Measurements from ENCODE around the gene ABHD2.
"Not testable (repeated sequence)": the region's sequence is repeated elsewhere in the genome, so short reads cannot be mapped to it uniquely, and the experiment has no call there.

ABHD2 gene

GRCh38 chr15:89139613-89140499, 51.6 kb downstream of the ABHD2 start:
- no peak for DNase-seq (ENCODE audit: low read depth in 2 of 2)

DNA sequence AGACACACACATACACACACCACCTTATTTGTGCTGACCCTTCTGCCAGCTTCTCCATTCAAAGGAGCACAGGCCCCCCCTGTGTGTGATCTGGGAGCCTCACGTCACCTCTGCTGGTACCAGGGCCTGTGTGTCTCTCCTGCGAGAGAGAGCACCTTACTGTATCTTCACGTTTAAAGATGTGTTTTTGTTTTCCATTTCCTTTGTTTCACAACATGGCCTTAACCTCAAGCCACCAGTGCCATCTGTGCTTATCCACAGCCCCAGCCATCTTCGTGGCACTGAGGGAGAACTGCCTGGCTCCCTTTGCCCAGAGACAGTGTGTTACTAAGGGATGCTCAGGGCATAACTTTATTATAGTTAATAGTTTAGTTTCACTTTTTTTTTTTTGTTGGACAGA, 52.3 kb downstream of the ABHD2 start:
- no peak for DNase-seq (ENCODE audit: low read depth in 2 of 2)

DNA sequence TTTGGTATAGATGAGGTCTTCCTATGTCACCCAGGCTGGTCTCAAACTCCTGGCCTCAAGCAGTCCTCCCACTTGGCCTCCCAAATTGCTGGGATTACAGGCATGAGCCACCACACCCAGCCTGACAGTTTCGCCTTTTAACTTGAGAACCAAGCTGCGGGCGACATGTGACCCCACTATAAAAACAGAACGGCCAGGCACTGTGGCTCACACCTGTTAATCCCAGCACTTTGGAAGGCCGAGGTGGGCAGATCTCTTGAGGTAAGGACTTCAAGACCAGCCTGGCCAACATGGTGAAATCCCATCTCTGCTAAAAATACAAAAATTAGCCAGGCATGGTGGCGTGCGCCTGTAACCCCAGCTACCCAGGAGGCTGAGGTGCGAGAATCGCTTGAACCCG, 52.9 kb downstream of the ABHD2 start:
- not testable (repeated sequence) for DNase-seq (ENCODE audit: low read depth in 2 of 2)

GRCh38 chr15:89141885-89142284, 53.6 kb downstream of the ABHD2 start:
- no peak for DNase-seq (ENCODE audit: low read depth in 2 of 2)

DNA sequence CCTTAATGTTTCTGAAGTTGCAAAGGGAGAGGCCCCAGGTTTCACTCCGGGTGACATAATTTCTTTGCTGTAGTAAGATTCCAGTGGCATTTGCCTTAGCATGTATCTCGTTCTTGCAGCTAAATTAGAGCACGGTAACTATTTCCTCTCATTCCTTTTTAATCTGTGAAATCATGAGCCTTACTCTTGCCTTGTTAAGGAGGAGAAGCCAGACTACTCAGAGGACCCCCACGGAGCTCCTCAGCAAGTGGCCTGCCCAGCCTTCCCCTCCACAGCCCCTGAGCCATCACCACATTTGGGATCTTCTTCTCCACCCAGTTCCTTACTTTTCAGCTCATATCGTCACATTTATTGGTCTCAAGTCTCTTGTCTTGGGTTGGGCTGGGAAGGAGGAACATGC, 54.2 kb downstream of the ABHD2 start:
- no peak for DNase-seq (ENCODE audit: low read depth in 2 of 2)

DNA sequence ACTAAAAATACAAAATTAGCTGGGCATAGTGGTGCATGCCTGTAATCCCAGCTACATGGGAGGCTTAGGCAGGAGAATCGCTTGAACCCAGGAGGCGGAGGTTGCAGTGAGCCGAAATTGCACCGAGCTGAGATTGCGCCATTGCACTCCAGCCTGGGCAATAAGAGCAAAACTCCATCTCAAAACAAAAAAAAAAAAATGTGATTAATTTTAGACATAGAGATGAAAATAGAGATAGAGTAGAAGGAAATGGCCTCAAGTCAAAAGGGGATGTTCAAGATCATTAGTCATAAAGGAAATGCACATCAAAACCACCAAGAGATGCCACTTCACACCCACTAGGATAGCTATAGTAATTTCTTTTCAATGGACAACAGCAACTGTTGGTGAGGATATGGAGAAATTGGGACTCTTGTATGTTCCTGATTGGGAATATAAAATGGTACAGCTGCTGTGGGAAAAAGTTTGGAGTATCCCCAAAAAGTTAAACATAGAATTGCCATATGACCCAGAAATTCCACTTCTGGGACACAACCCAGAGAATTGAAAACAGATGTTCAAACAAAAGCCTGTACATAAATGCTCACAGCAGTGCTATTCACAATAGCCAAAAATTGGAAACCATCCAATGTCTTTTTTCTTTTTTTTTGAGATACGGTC, 55.4 kb downstream of the ABHD2 start:
- DNase-seq (ENCODE audit: low read depth in 2 of 2): no peak

GRCh38 chr15:89144491-89144890, 56.2 kb downstream of the ABHD2 start:
- DNase-seq (ENCODE audit: low read depth in 2 of 2): no peak

- no peak for DNase-seq (ENCODE audit: low read depth in 2 of 2)
These were observed 58.1 kb downstream of the ABHD2 start for GRCh38 chr15:89146366-89146765.

DNA sequence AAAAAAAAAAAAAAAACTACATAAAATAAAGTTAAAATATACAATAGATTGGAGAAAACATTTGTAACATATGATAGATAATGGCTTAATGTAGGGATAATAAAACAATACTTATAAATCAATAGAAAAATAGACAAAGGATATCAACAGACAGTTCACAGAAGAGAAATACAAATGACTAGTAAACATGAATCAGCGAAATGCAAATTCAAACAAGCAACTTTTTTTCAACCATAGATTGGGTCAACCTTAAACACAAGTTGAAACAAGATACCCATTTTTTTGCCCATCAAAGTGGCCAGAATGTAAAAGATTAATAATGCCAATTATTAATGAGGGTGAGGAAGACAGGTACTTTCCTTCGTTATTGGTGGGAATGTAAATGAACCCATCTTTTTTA, 59.9 kb downstream of the ABHD2 start:
- no peak for DNase-seq (ENCODE audit: low read depth in 2 of 2)

DNA sequence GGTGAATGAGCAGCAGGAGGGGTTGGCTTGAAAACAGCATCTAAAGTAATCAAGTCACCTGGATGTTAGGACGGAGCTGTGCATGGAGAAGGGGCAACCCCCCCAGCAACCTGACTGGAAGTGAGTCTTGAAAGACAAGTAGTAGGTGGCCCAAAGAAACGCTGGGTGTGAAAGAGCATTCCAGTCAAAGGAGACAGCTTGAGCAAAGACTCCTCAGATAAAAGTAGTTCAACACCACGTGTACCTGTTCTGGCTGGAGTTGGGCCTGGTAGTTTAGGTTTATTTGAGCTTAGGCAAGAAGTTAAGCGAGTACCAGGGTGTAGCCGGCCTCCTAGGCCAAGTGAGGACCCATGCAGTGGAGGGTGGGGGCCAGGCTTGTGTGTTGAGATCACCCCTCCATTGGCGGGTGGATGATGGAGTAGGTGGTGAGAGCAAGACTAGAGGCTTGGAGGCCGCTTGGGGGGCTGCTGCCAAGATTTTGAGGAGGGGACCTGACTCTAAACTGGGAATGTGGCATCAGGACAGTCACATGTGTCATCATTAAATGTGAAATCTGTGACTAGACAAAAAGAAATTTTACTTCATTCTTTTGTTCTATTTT, 61.3 kb downstream of the ABHD2 start:
- DNase-seq (ENCODE audit: low read depth in 2 of 2): no peak

- no peak for DNase-seq (ENCODE audit: low read depth in 2 of 2)
These were observed 62.0 kb downstream of the ABHD2 start for GRCh38 chr15:89150287-89150686.

GRCh38 chr15:89150762-89151664, 62.8 kb downstream of the ABHD2 start:
- no peak for DNase-seq (ENCODE audit: low read depth in 2 of 2)

DNA sequence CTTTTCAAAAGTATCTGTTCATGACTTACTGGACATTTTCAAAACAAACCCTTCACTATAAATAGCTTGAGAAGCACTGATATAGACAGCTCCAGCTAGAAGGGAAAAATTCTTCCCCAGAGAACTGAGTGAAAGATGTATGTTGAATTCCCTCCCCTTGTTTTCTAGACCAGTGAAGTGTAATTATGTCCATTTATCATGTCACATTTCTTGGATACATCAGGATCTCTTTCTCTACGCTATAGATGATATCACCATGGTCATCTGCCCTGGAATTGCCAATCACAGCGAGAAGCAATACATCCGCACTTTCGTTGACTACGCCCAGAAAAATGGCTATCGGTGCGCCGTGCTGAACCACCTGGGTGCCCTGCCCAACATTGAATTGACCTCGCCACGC, 66.9 kb downstream of the ABHD2 start:
- DNase-seq (ENCODE audit: low read depth in 2 of 2): no peak

DNA sequence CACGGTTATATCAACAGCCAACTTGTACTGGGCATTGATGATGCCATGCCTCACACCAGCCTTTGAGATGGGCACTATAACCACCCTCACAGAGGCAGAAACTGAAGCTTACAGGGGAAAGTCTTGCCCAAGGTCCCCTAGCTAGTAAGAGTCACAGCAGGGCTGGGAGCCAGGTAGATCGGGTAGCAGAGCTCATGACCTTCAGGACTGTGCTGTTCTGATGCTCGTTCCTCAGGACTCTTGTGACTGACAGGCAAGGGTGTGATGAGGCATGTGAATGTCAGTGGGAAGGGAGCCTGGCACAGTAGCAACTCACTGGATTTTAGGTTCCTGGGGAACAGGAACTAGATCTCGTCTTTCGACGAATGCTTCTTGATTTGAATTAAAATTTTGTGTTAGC, 67.4 kb downstream of the ABHD2 start:
- no peak for DNase-seq (ENCODE audit: low read depth in 2 of 2)

GRCh38 chr15:89157061-89157460, 68.8 kb downstream of the ABHD2 start:
- DNase-seq (ENCODE audit: low read depth in 2 of 2): no peak

GRCh38 chr15:89157918-89158564, 69.8 kb downstream of the ABHD2 start:
- no peak for DNase-seq (ENCODE audit: low read depth in 2 of 2)

DNA sequence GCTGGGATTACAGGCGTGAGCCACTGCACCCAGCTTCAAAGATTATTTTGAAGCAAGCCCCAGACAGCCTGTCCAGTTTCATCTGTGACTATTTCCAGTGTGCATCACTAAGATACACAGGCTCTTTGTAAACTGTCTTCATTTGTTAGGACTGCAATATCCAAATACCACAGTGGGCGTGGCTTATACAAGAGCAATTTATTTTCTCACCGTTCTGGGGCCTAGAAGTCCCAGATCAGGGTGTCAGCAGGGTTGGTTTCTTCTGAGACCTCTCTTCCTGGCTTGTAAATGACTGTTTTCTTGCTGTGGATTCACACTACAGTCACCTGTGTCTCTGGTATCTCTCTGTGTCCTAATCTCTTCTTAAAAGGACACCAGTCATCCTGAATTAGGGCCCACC, 73.4 kb downstream of the ABHD2 start:
- DNase-seq (ENCODE audit: low read depth in 2 of 2): no peak

DNA sequence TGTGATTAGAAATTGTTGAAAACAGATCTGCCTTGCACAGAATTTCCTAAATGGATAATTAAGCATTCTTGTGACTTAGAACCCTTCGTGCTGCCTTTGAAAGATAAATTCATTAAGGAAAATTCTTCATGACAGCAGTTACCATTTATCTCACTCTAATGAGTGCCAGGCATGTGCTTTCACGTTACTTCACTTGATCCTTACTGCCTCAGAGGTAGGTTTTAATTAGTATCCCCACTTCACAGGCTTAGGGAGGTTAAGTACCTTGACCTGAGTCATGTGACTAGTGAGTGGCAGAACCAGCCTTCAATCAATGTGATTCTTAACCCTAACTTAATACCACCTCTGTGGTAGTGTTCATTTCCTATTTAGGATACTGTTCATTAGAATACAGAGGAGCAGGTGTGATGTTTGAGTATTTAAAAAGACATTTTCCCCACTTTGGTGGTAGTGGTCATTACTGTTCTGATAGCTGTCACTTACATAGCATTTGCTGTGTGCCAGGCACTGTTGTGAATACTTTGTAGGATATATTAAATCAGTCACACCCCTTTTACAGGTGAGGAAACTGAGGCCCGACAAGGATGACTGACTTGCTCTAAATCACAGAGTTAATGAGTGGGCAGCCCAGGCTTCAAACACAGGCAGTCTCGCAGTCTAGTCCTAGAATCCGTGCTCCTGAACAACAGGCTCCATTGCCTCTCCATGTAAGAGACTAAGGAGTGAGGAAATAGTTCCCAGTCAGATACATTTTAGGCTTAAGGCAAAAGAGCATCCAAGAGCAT, 75.2 kb downstream of the ABHD2 start:
- no peak for DNase-seq (ENCODE audit: low read depth in 2 of 2)

- no peak for DNase-seq (ENCODE audit: low read depth in 2 of 2)
These were observed 76.5 kb downstream of the ABHD2 start for GRCh38 chr15:89164712-89165211.

DNA sequence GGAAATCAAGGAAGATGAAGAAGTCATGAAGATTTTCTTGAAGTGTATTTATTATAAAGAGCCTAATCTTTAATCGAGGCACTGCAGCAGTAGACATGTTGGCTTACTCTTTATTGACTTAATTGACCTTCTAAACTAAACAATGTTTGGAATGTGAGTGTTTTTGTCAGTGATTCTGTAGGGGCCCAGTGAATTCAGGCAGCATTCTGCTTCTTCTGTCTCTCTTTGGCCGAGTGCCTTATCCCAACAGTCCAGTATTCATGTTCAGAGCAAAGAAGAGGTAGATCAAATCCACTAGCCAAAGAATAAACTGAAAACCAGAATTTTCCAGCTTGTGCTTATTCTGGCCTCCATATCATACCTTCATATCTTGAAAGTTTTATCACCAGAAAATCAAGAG, 77.4 kb downstream of the ABHD2 start:
- no peak for DNase-seq (ENCODE audit: low read depth in 2 of 2)
